H1 (cell line): Measurements from ENCODE around the gene ATP6V1F.
"Not testable (repeated sequence)": the region's sequence is repeated elsewhere in the genome, so short reads cannot be mapped to it uniquely, and the experiment has no call there.

ENCODE experiments used
- ATF3 ChIP-seq: IDR thresholded peaks from 2 replicates; pipeline ENCODE4 v1.6.1; 2011; ENCODE audit warnings: low read depth, mild to moderate bottlenecking, low read length; ENCODE audit not compliant: insufficient read depth
- BRCA1 ChIP-seq: IDR thresholded peaks from 2 replicates; pipeline ENCODE4 v1.6.1; 2012; ENCODE audit warnings: low read depth, low read length, improper control_type of control experiment
- CTCF ChIP-seq, 3 experiments: IDR thresholded peaks; 1 replicate in 2 of 3; 2 replicates in 1 of 3; pipeline versions ENCODE4 v1.5.1 to v1.6.1; 2011; ENCODE audit warnings: low read length in 3 of 3, mild to moderate bottlenecking in 3 of 3, inconsistent platforms in 2 of 3, low read depth in 1 of 3, moderate library complexity in 1 of 3; ENCODE audit not compliant: insufficient read depth in 1 of 3; ENCODE audit errors: control extremely low read depth in 1 of 3
- EP300 ChIP-seq, 2 experiments: IDR thresholded peaks; 1 replicate in 1 of 2; 2 replicates in 1 of 2; pipeline ENCODE4 v1.6.1; 2011 to 2012; ENCODE audit warnings: low read depth in 2 of 2, low read length in 2 of 2, mild to moderate bottlenecking in 2 of 2, borderline replicate concordance in 1 of 2, inconsistent platforms in 1 of 2, moderate library complexity in 1 of 2
- MAX ChIP-seq: IDR thresholded peaks from 2 replicates; pipeline ENCODE4 v1.6.1; 2012; ENCODE audit warnings: inconsistent platforms
- NRF1 ChIP-seq: IDR thresholded peaks from 2 replicates; pipeline ENCODE4 v1.6.1; 2011; ENCODE audit warnings: mild to moderate bottlenecking, low read depth, low read length, improper control_type of control experiment
- POLR2A ChIP-seq, 2 experiments: IDR thresholded peaks; 1 replicate in 1 of 2; 2 replicates in 1 of 2; pipeline ENCODE4 v1.6.1; 2011; ENCODE audit warnings: low read depth in 2 of 2, low read length in 2 of 2, mild to moderate bottlenecking in 2 of 2; ENCODE audit errors: control extremely low read depth in 1 of 2
- RBBP5 ChIP-seq: IDR thresholded peaks from 2 replicates; pipeline ENCODE4 v1.7.1; 2012; ENCODE audit warnings: low read depth, mild to moderate bottlenecking, inconsistent platforms, low read length, moderate library complexity, borderline replicate concordance
- SIN3A ChIP-seq, 2 experiments: IDR thresholded peaks in 1 of 2; conservative IDR thresholded peaks in 1 of 2; 2 replicates each; pipeline ENCODE4 v1.6.1; 2011 to 2012; ENCODE audit warnings: low read length in 2 of 2, improper control_type of control experiment in 1 of 2, low read depth in 1 of 2, mild to moderate bottlenecking in 1 of 2
- SP1 ChIP-seq: IDR thresholded peaks from 2 replicates; pipeline ENCODE4 v1.6.1; 2011; ENCODE audit warnings: low read depth, low read length
- TCF12 ChIP-seq: IDR thresholded peaks from 2 replicates; pipeline ENCODE4 v1.6.1; 2011; ENCODE audit warnings: low read depth, mild to moderate bottlenecking, low read length
- TEAD4 ChIP-seq: IDR thresholded peaks from 2 replicates; pipeline ENCODE4 v1.6.1; 2012; ENCODE audit warnings: low read depth, low read length, inconsistent platforms, mixed read lengths
- YY1 ChIP-seq: IDR thresholded peaks from 2 replicates; pipeline ENCODE4 v1.6.1; 2011; ENCODE audit warnings: low read depth, mild to moderate bottlenecking, low read length
- ZNF274 ChIP-seq: IDR thresholded peaks from 2 replicates; pipeline ENCODE4 v1.7.0; 2012; ENCODE audit warnings: low read length, borderline replicate concordance; ENCODE audit errors: extremely low read depth

- not testable (repeated sequence) for TF ChIP-seq CTCF (IDR thresholded peaks at IDR 0.05; ENCODE audit: control extremely low read depth in 1 of 3, insufficient read depth in 1 of 3, low read depth in 1 of 3, low read length in 3 of 3); POLR2A (IDR thresholded peaks at IDR 0.05; ENCODE audit: control extremely low read depth in 1 of 2, low read depth in 2 of 2, low read length in 2 of 2); TEAD4; MAX; YY1; TCF12; NRF1; ATF3; SIN3A (conservative IDR thresholded peaks at IDR 0.05 in 1 of 2, IDR thresholded peaks at IDR 0.05 in 1 of 2; ENCODE audit: low read depth in 1 of 2, low read length in 2 of 2); ZNF274; BRCA1; SP1; RBBP5; EP300 (IDR thresholded peaks at IDR 0.05; ENCODE audit: borderline replicate concordance in 1 of 2, low read depth in 2 of 2, low read length in 2 of 2)
Observed at GRCh38 chr7:128912709-128913495, 50.2 kb downstream of the ATP6V1F start.
